Neuron (in vitro differentiated cells): ENCODE measurements around the gene TBL2.
"Not testable (repeated sequence)": the region's sequence is repeated elsewhere in the genome, so short reads cannot be mapped to it uniquely, and the experiment has no call there.

ENCODE experiments used
- H2AFZ ChIP-seq: one replicate; pipeline ENCODE4 v1.6.1; 2013; ENCODE audit warnings: low read depth, mild to moderate bottlenecking, inconsistent platforms, low read length, moderate library complexity
- H3K27me3 ChIP-seq: one replicate; pipeline ENCODE4 v1.6.1; 2013; ENCODE audit warnings: low read length; ENCODE audit not compliant: insufficient read depth
- H3K36me3 ChIP-seq: one replicate; pipeline ENCODE4 v1.6.1; 2013; ENCODE audit warnings: low read length; ENCODE audit not compliant: insufficient read depth
- H3K4me1 ChIP-seq: one replicate; pipeline ENCODE4 v1.6.1; 2013; ENCODE audit warnings: low read length; ENCODE audit not compliant: insufficient read depth
- H3K4me3 ChIP-seq: 2 replicates; pipeline ENCODE4 v1.5.1; 2013; ENCODE audit warnings: mild to moderate bottlenecking, low read length, moderate library complexity
- H3K9me3 ChIP-seq: one replicate; pipeline ENCODE4 v1.6.1; 2013; ENCODE audit warnings: low read length

TBL2 gene

DNA sequence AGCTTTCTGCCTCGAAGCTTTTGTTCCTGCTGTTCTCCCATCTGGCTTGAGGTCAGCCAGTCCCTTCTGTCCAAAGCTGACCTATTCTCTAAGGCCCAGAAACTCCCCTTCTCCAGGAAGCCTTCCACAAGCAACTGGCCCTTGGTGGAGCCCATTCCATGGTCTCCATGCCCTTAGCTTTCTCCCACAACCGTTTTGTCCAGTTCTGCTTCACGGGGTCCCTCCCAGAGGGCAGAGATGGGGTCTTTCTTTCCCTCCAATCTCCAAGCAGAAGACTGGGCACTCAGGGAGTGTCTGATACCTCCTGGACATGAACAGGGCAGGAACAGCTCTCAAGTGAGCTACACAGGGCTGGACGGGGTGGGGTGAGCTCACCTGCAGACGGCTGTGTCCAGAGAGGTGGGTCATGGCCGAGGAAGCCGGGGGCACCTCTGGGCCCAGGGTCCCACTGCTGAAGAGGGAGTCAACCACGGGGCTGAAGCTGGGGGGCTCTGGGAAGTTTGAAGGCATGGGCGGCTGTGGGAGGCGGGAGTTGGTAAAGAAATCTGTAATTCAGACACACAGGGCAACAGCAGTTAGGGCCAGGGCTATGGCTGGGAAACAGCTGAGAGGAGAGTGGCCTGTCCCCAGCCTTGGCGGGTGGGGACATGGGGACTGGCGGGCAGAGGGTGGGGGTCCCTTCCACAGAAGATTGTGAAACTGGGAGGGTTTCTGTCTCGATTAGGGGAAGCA, 20.9 kb upstream of the TBL2 start:
- H3K4me1 ChIP-seq: no peaks in the 10 kb centered on the region
- no peaks in the 10 kb centered on the region for H3K9me3 ChIP-seq
- no peak overlapping the region for H2AFZ ChIP-seq
- H3K4me3 ChIP-seq: no peak overlapping the region
- H3K36me3 ChIP-seq: no peaks in the 10 kb centered on the region
- H3K27me3 ChIP-seq: peaks cover 24% of the 10 kb centered on the region

GRCh38 chr7:73597978-73598782, 19.8 kb upstream of the TBL2 start:
- Histone ChIP-seq H3K9me3 (no peaks in the 10 kb centered on the region), H3K4me3 (no peak overlapping the region), H3K36me3 (no peaks in the 10 kb centered on the region), H2AFZ (no peak overlapping the region), H3K27me3 (peaks cover 24% of the 10 kb centered on the region), H3K4me1 (no peaks in the 10 kb centered on the region)

- H3K36me3 ChIP-seq: no peaks in the 10 kb centered on the region
- no peaks in the 10 kb centered on the region for H3K4me1 ChIP-seq
- no peak overlapping the region for H2AFZ ChIP-seq
- no peaks in the 10 kb centered on the region for H3K9me3 ChIP-seq
- no peak overlapping the region for H3K4me3 ChIP-seq
- H3K27me3 ChIP-seq: peaks cover 21% of the 10 kb centered on the region
Observed at GRCh38 chr7:73596191-73597065, 18.0 kb upstream of the TBL2 start.

DNA sequence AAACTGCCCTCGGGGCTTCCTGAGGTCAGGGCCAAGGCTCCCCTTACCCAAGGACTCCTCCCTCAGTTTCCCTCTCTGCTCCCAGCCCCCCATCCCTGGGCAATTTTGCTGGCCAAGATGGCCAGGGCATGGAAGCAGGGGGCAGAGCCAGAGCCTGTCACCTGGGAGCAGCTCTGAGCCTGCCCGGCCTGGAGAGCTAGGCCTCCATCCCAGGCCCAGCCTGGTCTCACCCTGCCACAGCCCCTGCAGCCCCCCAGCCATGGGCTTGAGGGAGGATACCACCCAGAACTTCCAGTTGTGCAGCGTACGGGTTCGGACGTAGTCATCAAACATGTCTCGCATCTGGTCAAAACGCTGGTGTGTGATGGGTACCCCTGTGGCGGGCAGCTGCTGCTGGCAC, 17.0 kb upstream of the TBL2 start:
- Histone ChIP-seq H3K4me1 (no peaks in the 10 kb centered on the region), H2AFZ (no peak overlapping the region), H3K4me3 (no peak overlapping the region), H3K9me3 (no peaks in the 10 kb centered on the region), H3K36me3 (no peaks in the 10 kb centered on the region), H3K27me3 (peaks cover 21% of the 10 kb centered on the region)

DNA sequence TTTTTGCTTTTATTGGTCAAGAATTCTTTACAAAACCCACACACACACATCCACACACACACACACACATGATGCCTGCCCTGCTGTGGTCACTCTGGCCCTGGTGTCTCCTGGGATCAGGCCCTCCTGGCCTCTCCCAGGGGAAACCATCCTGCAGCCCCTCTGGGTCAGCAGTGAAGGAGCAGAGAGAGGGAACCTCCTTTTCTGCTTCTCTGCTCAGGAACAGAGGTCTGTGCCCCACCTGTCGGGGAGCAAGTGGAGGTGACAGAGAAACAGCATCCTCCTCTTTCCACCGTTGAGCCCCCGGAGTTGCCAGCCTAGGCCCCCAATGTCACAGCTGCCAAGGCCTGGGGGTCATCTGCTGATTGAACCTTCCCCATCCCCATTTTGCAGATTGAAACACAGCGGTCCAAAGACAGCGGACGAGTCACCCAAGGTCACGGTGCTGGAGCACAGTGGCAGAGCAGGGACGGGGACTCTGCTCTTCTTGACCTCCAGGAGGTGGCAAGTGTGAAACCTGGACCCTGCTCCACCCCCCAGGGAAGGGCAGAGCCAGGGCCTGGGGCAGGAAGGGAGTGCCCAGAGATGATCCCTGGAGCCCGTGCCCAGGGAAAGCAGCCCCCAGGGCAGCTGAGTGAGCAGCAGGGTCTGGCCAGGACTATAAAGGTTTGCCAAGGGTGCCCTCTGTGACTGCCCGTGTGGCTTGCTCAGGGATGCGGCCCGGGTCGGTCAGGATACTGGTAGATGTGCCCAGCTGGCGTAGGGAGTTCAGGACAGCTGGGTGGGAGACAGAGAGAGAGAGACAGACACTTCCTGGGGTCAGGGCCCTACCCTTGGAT, 15.0 kb upstream of the TBL2 start:
- peaks cover 19% of the 10 kb centered on the region for H3K27me3 ChIP-seq
- no peak overlapping the region for H3K4me3 ChIP-seq
- H2AFZ ChIP-seq: no peak overlapping the region
- no peaks in the 10 kb centered on the region for H3K4me1 ChIP-seq
- no peaks in the 10 kb centered on the region for H3K9me3 ChIP-seq
- H3K36me3 ChIP-seq: no peaks in the 10 kb centered on the region

- H3K36me3 ChIP-seq: no peaks in the 10 kb centered on the region
- no peaks in the 10 kb centered on the region for H3K4me1 ChIP-seq
- H3K9me3 ChIP-seq: no peaks in the 10 kb centered on the region
- H2AFZ ChIP-seq: no peak overlapping the region
- H3K27me3 ChIP-seq: no peaks in the 10 kb centered on the region
- no peak overlapping the region for H3K4me3 ChIP-seq
Observed at GRCh38 chr7:73586911-73587310, 8.5 kb upstream of the TBL2 start.

DNA sequence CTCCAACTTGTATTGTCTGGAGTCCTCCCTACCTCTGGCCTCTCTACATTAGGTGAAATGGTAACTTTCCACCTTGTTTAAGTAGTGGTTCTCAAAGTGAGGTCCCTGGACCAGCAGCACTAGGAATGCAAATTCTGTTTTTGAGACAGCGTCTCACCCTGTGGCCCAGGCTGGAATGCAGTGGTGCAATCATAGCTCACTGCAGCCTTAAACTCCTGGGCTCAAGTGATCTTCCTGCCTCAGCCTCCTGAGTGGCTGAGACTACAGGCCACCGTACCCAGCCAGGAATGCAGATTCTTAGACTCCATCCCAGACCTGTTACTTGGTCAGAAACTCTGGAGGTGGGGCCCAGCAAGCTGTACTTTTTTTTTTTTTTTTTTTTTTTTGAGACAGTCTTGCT, 6.8 kb upstream of the TBL2 start:
- Histone ChIP-seq H3K9me3 (no peaks in the 10 kb centered on the region), H3K27me3 (no peaks in the 10 kb centered on the region), H3K4me1 (no peaks in the 10 kb centered on the region), H3K4me3 (no peak overlapping the region), H3K36me3 (no peaks in the 10 kb centered on the region), H2AFZ (no peak overlapping the region)

DNA sequence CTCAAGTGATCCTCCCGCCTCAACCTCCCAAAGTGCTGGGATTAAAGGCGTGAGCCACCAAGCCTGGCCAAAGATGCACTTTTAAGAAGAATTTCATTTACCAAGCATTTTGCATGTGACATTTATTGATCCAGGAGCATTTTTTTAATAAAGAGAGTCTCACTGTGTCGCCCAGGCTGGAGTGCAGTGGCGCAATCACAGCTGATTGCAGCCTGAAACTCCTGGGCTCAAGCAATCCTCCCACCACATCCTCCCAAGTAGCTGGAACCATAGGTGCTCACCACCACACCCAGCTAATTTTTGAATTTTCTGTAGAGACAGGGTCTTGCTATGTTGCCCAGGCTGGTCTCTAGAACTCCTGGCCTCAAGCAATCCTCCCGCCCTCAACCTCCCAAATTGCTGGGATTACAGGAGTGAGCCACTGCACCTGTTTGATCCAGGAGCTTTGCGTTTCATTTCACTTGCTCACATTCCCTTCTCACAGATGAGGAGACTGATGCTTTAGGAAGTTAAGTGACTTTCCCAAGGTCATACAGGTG, 4.4 kb upstream of the TBL2 start:
- no peaks in the 10 kb centered on the region for H3K9me3 ChIP-seq
- no peaks in the 10 kb centered on the region for H3K36me3 ChIP-seq
- no peaks in the 10 kb centered on the region for H3K27me3 ChIP-seq
- H2AFZ ChIP-seq: no peak overlapping the region
- H3K4me3 ChIP-seq: no peak overlapping the region
- H3K4me1 ChIP-seq: peaks cover 4% of the 10 kb centered on the region

DNA sequence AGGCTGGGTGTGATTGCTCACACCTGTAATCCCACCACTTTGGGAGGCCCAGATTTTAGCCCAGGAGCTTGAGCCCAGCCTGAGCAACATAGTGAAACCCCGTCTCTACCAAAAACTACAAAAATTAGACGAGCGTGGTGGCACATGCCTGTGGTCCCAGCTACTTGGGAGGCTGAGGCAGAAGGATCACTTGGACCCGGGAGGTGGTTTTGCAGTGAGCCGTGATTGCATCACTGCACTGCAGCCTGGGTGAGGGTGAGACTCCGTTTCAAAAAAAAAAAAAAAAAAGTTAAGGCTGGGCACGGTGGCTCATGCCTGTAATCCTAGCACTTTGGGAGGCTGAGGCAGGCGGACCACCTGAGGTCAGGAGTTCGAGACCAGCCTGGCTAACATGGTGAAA, 2.6 kb upstream of the TBL2 start:
- H3K9me3 ChIP-seq, H2AFZ ChIP-seq, H3K36me3 ChIP-seq, H3K27me3 ChIP-seq, H3K4me3 ChIP-seq: not testable (repeated sequence)
- peaks cover 11% of the 10 kb centered on the region for H3K4me1 ChIP-seq

DNA sequence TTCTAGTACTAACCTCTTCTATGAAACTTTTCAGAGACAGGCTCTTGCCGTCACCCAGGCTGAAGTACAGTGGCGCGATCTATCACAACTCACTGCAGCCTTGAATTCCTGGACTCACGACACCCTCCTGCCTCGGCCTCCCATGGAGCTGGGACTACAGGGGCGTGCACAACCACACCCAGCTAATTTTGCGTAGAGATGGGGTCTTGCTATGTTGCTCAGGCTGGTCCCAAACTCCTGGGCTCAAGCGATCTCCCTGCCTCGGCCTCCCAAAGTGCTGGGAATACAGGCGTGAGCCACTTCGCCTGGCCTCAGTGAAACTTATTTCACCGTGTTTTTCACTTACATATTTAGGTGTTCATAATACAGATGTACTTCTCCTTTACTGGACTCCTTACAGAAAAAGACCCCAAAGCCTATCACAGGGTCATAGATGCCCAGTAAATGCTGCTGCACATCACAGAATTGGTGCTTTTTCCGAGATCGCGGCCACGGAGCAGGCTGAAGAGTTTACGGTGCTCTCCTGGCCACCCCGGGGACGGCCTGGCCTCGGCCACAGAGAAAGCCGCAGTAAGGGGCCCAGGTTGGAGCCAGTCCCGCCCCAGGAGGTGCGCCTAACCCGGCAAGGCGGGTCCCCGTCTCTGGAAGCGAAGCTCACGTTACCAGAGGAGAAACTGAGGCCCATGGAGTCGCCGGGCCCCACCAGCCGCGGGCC, 595 bp downstream of the TBL2 start:
- Histone ChIP-seq H3K27me3 (no peaks in the 10 kb centered on the region), H3K9me3 (no peaks in the 10 kb centered on the region), H3K4me3 (peak overlapping the region; percentile 100), H2AFZ (peak overlapping the region; percentile 77), H3K4me1 (peaks cover 11% of the 10 kb centered on the region), H3K36me3 (peaks cover 24% of the 10 kb centered on the region)

- Histone ChIP-seq H3K4me3 (no peak overlapping the region), H3K27me3 (no peaks in the 10 kb centered on the region), H3K36me3 (peaks cover 59% of the 10 kb centered on the region), H3K4me1 (peaks cover 7% of the 10 kb centered on the region), H3K9me3 (no peaks in the 10 kb centered on the region), H2AFZ (no peak overlapping the region)
Observed at GRCh38 chr7:73573791-73574190, 4.6 kb downstream of the TBL2 start.

DNA sequence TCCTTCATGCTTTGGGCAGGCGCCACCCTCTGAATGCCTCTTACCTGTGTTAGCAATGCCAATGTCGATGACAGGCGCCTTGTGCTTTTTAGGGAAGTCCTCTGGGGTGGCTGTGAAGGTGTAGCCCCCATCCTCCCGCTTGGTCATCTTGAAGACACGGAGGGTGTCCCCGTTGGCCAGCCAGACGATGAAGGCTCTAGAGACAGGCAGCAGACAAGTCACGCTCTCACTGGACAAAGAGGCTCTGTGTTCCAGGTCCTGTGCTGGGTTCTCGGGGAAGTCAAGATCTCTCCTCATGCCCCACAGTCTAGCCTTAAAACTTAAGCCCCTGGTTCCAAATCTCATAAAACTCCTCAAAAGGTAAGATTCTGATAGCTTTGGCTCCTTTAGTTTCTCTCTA, 5.1 kb downstream of the TBL2 start:
- Histone ChIP-seq H3K4me1 (peaks cover 7% of the 10 kb centered on the region), H3K27me3 (no peaks in the 10 kb centered on the region), H3K4me3 (no peak overlapping the region), H3K36me3 (peaks cover 59% of the 10 kb centered on the region), H2AFZ (no peak overlapping the region), H3K9me3 (no peaks in the 10 kb centered on the region)
